RWPE1 (cell line): ENCODE measurements around the gene ITGB3BP.

Experiments used
- CTCF ChIA-PET: fragments of 350-600 bp; sonication (Branson Sonifier 250); formaldehyde crosslinking; extraction: SDS; loops from one replicate; lab custom pipeline; 2021; lab: Yijun Ruan, JAX
- POLR2A ChIA-PET: fragments of 400-600 bp; formaldehyde crosslinking; extraction: SDS; loops from one replicate; lab custom pipeline; 2020; ENCODE audit warnings: antibody characterized with exemption; ENCODE audit not compliant: low non-redundant PET; lab: Yijun Ruan, JAX
- DNase-seq: peaks from one replicate; pipeline ENCODE4 v3.0.0; 2012; ENCODE audit warnings: low spot score
- H3K27ac ChIP-seq: fragments of 450-650 bp; 2 replicates; pipeline ENCODE4 v1.5.1; 2017
- TF ChIP-seq, protein P1 (sequence below): fragments of 450-650 bp; conservative IDR thresholded peaks from 2 replicates; pipeline ENCODE4 v1.5.1; 2017; ENCODE audit warnings: low read depth, mild to moderate bottlenecking

The ITGB3BP gene

DNA sequence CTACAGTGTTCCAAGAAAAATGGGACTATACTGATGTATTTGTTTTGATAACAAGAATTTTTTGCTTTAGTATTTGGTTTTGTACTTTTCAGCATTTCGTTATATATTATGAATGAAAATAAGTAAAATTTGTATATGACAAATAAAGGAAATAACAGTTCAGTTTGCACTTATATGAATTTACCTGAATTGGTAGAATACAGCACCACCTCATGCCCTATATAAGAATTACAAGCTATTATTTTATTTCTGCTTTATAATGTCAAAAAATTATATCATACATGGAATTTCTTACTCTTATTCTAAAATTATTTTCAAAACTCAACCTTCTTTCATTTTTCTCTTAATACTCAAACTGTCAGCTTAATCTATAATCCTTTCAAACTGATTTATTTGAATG, 14.9 kb upstream of the ITGB3BP start:
- peak; percentile 11 for DNase-seq
- H3K27ac ChIP-seq: no peak overlapping the region
- ChIA-PET CTCF (interaction anchor here (0.5 to 1.6 kb wide), 11 partner anchors 8 to 711 kb away, joined by 3 to 6 read pairs (median 3); no protein-coding TSS in a partner anchor), POLR2A (no interaction called here)
- TF ChIP-seq, protein P1, sequence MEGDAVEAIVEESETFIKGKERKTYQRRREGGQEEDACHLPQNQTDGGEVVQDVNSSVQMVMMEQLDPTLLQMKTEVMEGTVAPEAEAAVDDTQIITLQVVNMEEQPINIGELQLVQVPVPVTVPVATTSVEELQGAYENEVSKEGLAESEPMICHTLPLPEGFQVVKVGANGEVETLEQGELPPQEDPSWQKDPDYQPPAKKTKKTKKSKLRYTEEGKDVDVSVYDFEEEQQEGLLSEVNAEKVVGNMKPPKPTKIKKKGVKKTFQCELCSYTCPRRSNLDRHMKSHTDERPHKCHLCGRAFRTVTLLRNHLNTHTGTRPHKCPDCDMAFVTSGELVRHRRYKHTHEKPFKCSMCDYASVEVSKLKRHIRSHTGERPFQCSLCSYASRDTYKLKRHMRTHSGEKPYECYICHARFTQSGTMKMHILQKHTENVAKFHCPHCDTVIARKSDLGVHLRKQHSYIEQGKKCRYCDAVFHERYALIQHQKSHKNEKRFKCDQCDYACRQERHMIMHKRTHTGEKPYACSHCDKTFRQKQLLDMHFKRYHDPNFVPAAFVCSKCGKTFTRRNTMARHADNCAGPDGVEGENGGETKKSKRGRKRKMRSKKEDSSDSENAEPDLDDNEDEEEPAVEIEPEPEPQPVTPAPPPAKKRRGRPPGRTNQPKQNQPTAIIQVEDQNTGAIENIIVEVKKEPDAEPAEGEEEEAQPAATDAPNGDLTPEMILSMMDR: peak; percentile 61

DNA sequence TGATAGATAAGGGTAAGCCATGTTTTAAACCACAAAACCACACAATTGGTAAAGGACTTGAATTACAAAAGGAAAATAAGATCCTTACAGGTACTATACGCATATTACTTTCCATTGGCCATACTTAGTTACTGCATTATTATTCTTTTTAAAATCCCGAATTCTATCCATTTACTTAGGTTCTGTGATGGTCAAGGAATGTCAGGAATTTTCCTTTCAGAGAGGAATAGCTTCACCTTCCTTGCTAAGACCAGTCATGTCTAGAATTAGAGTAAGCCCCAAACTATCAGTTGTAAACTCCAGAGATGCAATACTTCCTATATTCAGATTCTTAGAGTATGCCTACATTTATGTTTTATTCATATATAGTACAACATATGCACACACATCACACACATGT, 14.0 kb upstream of the ITGB3BP start:
- POLR2A ChIA-PET: no interaction called here
- TF ChIP-seq, protein P1: no peak

GRCh38 chr1:63534406-63534805, 11.4 kb upstream of the ITGB3BP start:
- TF ChIP-seq, protein P1: no peak
- CTCF ChIA-PET: no interaction called here
- POLR2A ChIA-PET: no interaction called here
- no peak for DNase-seq
- H3K27ac ChIP-seq: no peak overlapping the region

More for the DNA sequence above, 14.0 kb upstream of the ITGB3BP start:
- H3K27ac ChIP-seq: no peak overlapping the region
- DNase-seq: no peak
- CTCF ChIA-PET: interaction anchor here (0.6 to 1.6 kb wide), 5 partner anchors 9 to 1166 kb away, joined by 3 to 6 read pairs (median 3); no protein-coding TSS in a partner anchor

GRCh38 chr1:63533931-63534330, 10.9 kb upstream of the ITGB3BP start:
- DNase-seq: no peak
- TF ChIP-seq, protein P1: no peak
- H3K27ac ChIP-seq: no peak overlapping the region
- ChIA-PET POLR2A (no interaction called here), CTCF (no interaction called here)

- DNase-seq: no peak
- POLR2A ChIA-PET: no interaction called here
- TF ChIP-seq, protein P1: no peak
- no peak overlapping the region for H3K27ac ChIP-seq
- CTCF ChIA-PET: interaction anchor here (0.7 kb wide), 1 partner anchor 43 kb away, joined by 3 read pairs; no protein-coding TSS in a partner anchor
These were observed 9.7 kb upstream of the ITGB3BP start for GRCh38 chr1:63532727-63533126.

GRCh38 chr1:63524201-63524600, 1.2 kb upstream of the ITGB3BP start:
- no peak overlapping the region for H3K27ac ChIP-seq
- TF ChIP-seq, protein P1: no peak
- DNase-seq: no peak
- POLR2A ChIA-PET: no interaction called here
- CTCF ChIA-PET: interaction anchor here (0.6 to 1.3 kb wide), 2 partner anchors 14 to 82 kb away, joined by 4 read pairs; no protein-coding TSS in a partner anchor
